GM12865 (cell line): ENCODE data around the gene WNT11.

ENCODE experiments used
- DNase-seq: peaks from one replicate; pipeline ENCODE4 v3.0.0; 2010; ENCODE audit warnings: low read depth
- H3K4me3 ChIP-seq: 2 replicates; pipeline ENCODE4 v1.5.1; 2011; ENCODE audit warnings: mild to moderate bottlenecking, low read depth, low read length, control low read depth
- CTCF ChIP-seq: IDR thresholded peaks from 2 replicates; pipeline ENCODE4 v1.5.1; 2011; ENCODE audit warnings: low read length, control low read depth, low read depth, inconsistent platforms; ENCODE audit not compliant: insufficient read depth; ENCODE audit errors: missing control alignments

The WNT11 gene

GRCh38 chr11:76238551-76238950 lies 32.2 kb upstream of the WNT11 start:
- no peak for TF ChIP-seq CTCF
- DNase-seq = no peak
- H3K4me3 ChIP-seq = no peak overlapping the region

GRCh38 chr11:76237914-76238313 lies 31.6 kb upstream of the WNT11 start:
- peak; percentile 18 for DNase-seq
- H3K4me3 ChIP-seq = no peak overlapping the region
- TF ChIP-seq CTCF = no peak

GRCh38 chr11:76237000-76237649 lies 30.8 kb upstream of the WNT11 start:
- DNase-seq = no peak
- no peak overlapping the region for H3K4me3 ChIP-seq
- TF ChIP-seq CTCF = no peak

GRCh38 chr11:76236092-76236999 lies 30.0 kb upstream of the WNT11 start:
- TF ChIP-seq CTCF = no peak
- peak; percentile 75 for DNase-seq
- H3K4me3 ChIP-seq = peak overlapping the region; percentile 93

GRCh38 chr11:76235233-76236091 lies 29.2 kb upstream of the WNT11 start:
- DNase-seq = peak; percentile 96
- peak overlapping the region; percentile 93 for H3K4me3 ChIP-seq
- TF ChIP-seq CTCF = no peak

- TF ChIP-seq CTCF = no peak
- peak; percentile 88 for DNase-seq
- peak overlapping the region; percentile 93 for H3K4me3 ChIP-seq
Observed at GRCh38 chr11:76234416-76235232, 28.3 kb upstream of the WNT11 start.
